Left kidney (tissue), 2 donors: ENCODE data around the gene TNRC6B. TPM values are rescaled to one million over a fixed set of nuclear protein-coding genes. Genes with fewer than 3 reads are reported as not detected.

Experiments
- DNase-seq: peaks from one replicate; pipeline ENCODE4 v3.0.0-alpha.2; 2013
- polyA plus RNA-seq: library from polyadenylated mRNA; unstranded; fragments of 120-200 nt; gene quantifications from one replicate; pipeline ENCODE4 v1.2.1, GENCODE V29; 2013; ENCODE audit not compliant: insufficient read length

TNRC6B gene
- polyA plus RNA-seq, 1 donor, result 19.3 TPM

- no peak for DNase-seq
These were observed 147.0 kb downstream of the TNRC6B start for GRCh38 chr22:40324468-40325305.

DNA sequence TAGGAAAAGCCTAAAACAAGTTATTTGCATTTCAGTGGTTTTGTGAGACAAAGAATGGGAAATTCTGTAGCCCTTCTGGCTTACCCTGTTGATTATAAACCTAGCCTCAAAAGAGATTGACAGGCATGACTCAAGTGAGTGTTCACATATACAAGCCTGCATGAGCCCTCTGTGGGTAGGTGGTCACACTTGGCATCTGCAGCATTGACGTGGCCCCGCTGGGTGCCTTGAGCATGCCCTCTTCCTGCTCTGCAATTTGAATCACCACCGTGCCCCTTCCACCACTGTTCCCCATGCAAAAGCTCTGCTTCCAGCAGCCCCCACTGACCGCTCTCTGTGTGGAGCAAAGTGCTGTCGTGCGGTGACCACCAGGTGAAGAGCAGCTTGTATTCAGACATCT is 147.6 kb downstream of the TNRC6B start:
- no peak for DNase-seq

DNA sequence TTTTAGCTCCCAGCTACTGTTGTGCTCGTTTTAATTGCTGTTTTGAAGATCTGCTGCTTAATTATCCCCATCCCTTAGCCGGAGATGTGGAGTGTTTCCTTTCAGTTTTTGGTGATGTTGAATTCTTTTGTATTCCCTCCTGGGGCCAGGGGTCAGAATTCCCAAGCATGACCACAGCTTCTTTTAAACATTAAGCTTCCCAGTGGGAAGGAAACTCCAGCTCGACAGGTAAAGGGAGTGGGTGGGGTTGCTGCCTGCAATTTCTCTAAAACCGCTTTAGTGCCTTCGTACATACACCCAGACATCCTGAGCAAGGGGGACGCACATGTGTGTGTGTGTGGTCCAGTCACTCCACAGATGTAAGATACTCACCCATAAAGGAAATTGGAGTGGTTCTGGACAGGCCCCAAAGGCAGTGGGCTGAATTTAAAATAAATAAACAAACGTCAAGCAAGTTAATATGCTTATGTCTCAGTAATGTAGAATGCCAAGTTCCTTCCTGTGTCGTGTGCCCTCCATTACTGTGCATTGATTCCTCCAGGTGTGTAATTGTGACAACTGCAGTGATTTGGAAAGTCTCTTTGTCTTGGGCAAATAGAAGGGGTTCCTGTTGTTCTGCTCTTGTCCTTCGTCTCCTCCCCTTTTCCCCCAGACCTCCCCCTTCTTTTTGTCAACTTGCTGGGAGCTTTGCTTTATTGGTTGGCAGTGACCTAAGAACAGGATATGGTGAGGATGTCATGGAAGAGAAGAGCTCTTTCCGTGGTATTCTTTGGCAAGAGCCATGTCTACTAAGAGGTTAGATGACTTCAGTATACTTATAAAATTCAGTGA is 149.4 kb downstream of the TNRC6B start:
- DNase-seq, result no peak

DNA sequence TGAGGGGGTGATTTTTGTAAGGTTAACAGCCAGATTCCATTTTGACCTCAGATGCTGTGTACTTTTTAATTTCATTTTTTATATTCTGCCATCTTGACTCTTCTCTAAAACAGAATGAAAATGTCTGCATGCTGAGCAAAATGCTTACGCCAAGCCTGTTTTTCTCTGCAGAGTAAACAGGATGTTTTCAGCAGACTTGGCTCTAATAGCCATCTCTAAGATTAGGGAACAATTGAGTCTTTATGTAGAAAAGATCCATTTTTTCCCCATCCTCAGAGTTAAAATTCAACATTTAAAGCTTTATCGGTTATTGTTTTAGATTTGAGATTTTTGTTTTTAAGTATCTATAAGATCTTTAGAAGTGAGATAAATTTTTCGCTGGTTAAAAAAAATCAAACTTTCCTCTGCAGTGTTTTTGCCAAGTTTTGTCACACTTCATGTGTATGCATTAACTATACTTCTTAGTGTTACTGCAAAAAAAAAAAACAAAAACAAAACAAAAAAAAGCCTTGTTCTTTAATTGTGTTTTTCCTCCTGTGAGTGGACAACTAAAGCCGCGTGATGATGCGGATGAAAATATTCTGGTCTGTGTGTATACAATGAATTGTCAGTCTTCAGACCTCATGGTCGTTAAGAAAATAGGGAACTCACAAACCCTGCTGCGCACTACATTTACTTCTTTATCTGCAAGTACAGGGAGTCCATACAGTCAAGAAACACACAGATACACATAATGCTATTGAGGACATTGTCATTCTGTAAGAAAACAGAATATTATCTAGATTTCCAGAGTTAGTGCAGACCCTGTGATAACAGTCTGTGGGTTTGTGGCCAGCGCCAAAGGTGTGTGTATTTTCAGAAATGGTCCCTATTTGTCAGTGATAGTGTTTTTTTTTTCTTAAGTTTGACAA is 151.1 kb downstream of the TNRC6B start:
- no peak for DNase-seq

DNA sequence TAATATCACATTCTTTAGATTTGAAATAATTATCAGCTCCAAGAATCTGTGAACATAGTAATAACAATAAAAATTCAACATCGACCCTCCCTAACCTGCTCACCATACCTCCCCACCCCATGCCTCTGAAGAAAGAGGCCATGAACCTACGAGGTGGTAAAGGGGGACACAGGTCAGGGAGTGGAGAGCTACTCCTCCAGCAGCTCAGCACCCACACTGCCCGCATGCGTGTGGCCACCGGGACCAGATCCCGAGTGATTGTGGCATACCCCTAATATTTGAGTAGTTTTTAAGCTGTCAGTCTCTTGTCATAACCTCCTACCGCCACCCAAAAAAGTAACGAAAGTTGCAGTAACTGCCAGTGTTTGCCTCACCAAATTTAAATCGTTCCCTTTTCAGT is 151.7 kb downstream of the TNRC6B start:
- DNase-seq, result no peak

DNA sequence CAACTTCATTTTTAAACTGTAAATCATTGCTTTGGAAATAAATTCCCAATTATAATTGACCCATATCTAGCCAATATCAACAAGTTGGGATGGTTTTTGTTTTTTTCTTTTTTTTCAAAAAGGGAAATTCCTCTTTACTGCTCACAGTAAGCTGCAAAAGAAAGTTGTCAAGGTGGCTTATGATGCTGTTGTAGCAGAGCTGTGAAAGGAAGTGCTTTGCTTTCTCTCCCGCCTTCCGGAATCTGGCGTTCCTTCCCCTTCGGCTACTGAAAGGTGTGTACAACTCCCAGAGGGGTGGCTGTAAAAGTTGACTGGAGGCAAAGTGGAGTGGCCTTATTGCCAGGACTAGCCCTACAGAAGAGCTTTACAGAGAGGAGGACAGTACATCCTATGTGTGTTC is 152.4 kb downstream of the TNRC6B start:
- no peak for DNase-seq

- no peak for DNase-seq
These were observed 152.9 kb downstream of the TNRC6B start for GRCh38 chr22:40330615-40331014.

- DNase-seq, result no peak
These were observed 154.0 kb downstream of the TNRC6B start for GRCh38 chr22:40331706-40332105.

GRCh38 chr22:40332319-40332781 is 154.6 kb downstream of the TNRC6B start:
- no peak for DNase-seq

- DNase-seq, result no peak
These were observed 156.3 kb downstream of the TNRC6B start for GRCh38 chr22:40334060-40334459.

- no peak for DNase-seq
These were observed 157.2 kb downstream of the TNRC6B start for GRCh38 chr22:40334899-40335298.

DNA sequence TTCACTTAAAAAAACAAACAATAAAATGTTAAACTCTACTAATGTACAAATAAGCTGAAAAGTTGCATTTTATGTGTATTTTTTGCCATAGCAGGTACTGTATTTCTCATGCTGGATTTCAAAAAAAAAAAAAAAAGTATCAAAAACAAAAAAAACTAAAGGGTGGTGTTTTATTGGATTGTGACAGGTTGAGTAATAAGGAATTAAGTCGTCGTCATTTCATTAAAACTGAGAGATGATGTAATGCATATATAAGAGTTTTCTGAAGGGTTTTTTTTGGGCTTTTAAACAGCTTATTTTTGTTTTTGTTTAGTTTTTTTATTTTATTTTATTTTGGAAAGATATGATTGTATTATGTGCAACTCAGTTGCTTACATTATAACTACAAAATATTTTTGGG is 157.6 kb downstream of the TNRC6B start:
- DNase-seq, result no peak

DNA sequence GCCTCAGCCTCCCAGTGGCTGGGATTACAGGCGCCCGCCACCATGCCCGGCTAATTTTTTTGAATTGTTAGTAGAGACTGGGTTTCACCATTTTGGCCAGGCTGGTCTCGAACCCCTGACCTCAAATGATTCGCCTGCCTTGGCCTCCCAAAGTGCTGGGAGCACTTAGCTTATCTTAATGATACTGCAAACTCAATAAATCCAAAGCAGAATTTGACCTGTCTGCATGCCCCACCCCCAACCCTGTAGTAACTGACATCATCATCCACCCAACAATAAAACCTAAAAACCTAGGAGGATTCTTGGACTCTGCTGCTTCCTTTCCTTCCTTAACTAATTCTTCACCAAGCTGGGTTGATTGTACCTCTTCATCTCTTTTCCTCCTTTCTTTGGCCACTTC is 162.3 kb downstream of the TNRC6B start:
- DNase-seq, result no peak

- no peak for DNase-seq
These were observed 163.9 kb downstream of the TNRC6B start for GRCh38 chr22:40341604-40342003.

GRCh38 chr22:40342521-40342920 is 164.8 kb downstream of the TNRC6B start:
- no peak for DNase-seq

DNA sequence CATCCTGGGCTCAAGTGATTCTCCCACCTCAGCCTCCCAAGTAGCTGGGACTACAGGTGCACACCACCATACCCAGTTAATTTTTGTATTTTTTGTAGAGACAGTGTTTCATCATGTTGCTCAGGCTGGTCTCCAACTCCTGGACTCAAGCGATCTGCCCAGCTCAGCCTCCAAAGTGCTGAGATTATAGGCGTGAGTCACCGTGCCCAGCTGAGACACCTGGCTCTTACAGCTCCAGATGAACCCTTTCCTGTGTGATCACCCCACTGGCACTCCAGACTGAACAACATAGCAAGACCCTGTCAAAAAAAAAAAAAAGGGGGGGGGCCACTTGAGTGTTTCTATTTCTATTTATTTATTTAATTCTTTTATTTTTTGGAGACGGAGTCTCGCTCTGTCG is 167.5 kb downstream of the TNRC6B start:
- no peak for DNase-seq

DNA sequence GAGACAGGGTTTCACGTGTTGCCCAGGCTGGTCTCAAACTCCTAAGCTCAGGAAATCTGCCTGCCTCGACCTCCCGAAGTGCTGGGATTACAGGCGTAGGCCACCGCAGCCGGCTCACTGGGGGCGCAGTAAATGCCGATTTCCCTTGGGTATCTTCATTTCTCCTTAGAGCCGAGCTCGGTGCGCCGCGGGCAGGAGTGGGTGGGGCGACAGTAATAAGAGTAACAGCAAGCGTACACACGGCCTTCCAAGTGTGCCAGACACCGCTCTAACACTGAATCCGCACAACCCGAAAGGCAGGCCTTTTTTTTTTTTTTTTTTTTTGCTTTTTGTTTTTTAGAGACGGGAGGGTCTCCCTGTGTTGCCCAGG is 168.1 kb downstream of the TNRC6B start:
- DNase-seq, result peak; percentile 22

GRCh38 chr22:40346185-40347118 is 168.7 kb downstream of the TNRC6B start, which contains the start of gene ADSL:
ADSL (plus strand) TSS chr22:40346500; CDS start chr22:40346559, 59 bp downstream.
- DNase-seq, result peak; percentile 88

DNA sequence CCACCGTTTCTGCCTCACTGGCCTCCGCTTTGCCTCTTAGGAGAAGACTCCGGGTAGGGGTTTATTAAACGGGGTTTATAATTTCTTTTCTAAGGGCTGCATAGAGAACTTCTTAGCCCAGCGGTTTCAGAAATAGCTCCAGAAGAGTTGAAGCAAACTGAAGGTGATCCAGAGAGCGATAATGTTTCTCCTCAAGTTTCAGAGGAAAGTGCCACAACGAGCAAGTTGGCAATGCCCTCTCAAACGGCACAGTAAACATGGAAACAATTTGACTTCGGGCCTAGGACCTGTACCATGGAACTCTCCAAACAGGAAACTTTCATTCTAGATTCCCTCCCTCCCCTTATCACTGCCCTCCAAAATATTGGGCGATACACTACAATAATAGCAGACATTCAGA is 169.6 kb downstream of the TNRC6B start:
- DNase-seq, result no peak

DNA sequence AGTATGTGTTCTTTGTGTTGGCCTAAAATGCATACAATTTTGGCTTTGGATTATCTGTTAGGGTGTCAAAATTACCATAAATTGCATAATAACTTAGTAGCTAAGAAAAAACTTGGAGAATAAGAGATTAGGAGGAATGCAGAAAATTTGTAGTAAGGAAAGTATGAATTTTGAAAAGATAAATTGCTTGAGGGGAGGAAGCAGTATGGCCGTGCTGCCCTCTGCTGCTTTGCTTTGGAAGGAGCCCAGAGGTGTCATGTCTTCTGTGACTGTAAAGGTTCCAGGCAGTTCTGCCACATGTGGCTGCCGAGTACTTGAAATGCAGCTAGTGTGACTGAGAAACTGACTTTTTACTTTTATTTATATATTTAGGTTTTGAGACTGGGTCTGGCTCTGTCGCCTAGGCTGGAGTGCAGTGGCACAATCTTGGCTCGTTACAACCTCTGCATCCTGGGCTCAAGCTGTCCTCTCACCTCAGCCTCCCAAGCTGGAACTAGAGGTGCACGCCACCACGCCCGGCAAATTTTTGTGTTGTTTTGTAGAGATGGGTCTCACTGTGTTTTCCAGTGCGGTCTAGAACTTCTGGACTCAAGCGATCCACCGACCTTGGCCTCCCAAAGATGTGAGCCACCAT is 170.4 kb downstream of the TNRC6B start:
- DNase-seq, result no peak
